H1 (cell line): ENCODE results near the gene MRC2. TPM values are rescaled to one million over a fixed set of nuclear protein-coding genes. Genes with fewer than 3 reads are reported as not detected.

Experiments used
- CTCF ChIA-PET: fragments of 300-600 bp; sonication (Branson Sonifier 250); formaldehyde crosslinking; loops from one replicate; lab custom pipeline; 2021; ENCODE audit not compliant: partially characterized antibody; lab: Charles Lee
- POLR2A ChIA-PET: fragments of 300-600 bp; sonication (Branson Sonifier 250); formaldehyde crosslinking; loops from one replicate; lab custom pipeline; 2021; ENCODE audit warnings: inconsistent platforms; ENCODE audit not compliant: partially characterized antibody; lab: Charles Lee
- DNase-seq, 2 experiments: peaks; one replicate each; pipeline versions ENCODE4 v3.0.0 to v3.0.0-alpha.2; 2010 to 2022; ENCODE audit warnings: low spot score in 2 of 2, low read depth in 1 of 2, mixed read lengths in 1 of 2
- FAIRE-seq: peaks from 2 replicates; lab custom pipeline; 2011; peaks lifted over from hg19 to GRCh38; lab: Jason Lieb, UNC
- H2AFZ ChIP-seq: 2 replicates; pipeline ENCODE4 v1.8.1; 2012; ENCODE audit warnings: low read length, inconsistent platforms
- H2AK5ac ChIP-seq: 2 replicates; pipeline ENCODE4 v1.6.1; 2013; ENCODE audit warnings: low read depth, low read length
- H2BK120ac ChIP-seq: replicated peaks from 2 replicates; pipeline ENCODE3; 2013; ENCODE audit warnings: low read depth, low read length, inconsistent platforms
- H2BK12ac ChIP-seq: 2 replicates; pipeline ENCODE4 v1.6.1; 2013; ENCODE audit warnings: low read depth, low read length
- H2BK15ac ChIP-seq: 2 replicates; pipeline ENCODE4 v1.6.1; 2013; ENCODE audit warnings: low read length
- H2BK20ac ChIP-seq: 2 replicates; pipeline ENCODE4 v1.6.1; 2013; ENCODE audit warnings: low read length
- H2BK5ac ChIP-seq: 2 replicates; pipeline ENCODE4 v1.6.1; 2013; ENCODE audit warnings: low read depth, low read length
- H3K14ac ChIP-seq: 2 replicates; pipeline ENCODE4 v1.6.1; 2013; ENCODE audit warnings: inconsistent platforms; ENCODE audit not compliant: insufficient read length
- H3K18ac ChIP-seq: 2 replicates; pipeline ENCODE4 v1.6.1; 2013; ENCODE audit warnings: low read length; ENCODE audit errors: extremely low read depth
- H3K23ac ChIP-seq: 2 replicates; pipeline ENCODE4 v1.6.1; 2013; ENCODE audit warnings: inconsistent platforms; ENCODE audit not compliant: insufficient read length
- H3K23me2 ChIP-seq: 2 replicates; pipeline ENCODE4 v1.6.1; 2013; ENCODE audit warnings: low read depth, low read length
- H3K27ac ChIP-seq: 2 replicates; pipeline ENCODE4 v1.6.1; 2011; ENCODE audit warnings: low read depth, low read length, inconsistent platforms
- H3K27me3 ChIP-seq, 4 experiments: replicated peaks in 1 of 4; 1 replicate in 1 of 4; 2 replicates in 3 of 4; pipeline versions ENCODE4 v1.6.1 to v1.8.1; 2011 to 2013; ENCODE audit warnings: low read length in 3 of 4, mild to moderate bottlenecking in 3 of 4, inconsistent platforms in 2 of 4, mixed read lengths in 2 of 4, moderate library complexity in 1 of 4; ENCODE audit not compliant: control insufficient read depth in 3 of 4, insufficient read depth in 3 of 4; ENCODE audit errors: extremely low read depth in 1 of 4
- H3K36me3 ChIP-seq, 4 experiments: 2 replicates each; pipeline versions ENCODE4 v1.6.1 to v1.8.1; 2011 to 2013; ENCODE audit warnings: mild to moderate bottlenecking in 4 of 4, low read length in 3 of 4, moderate library complexity in 2 of 4, control low read depth in 1 of 4, inconsistent platforms in 1 of 4; ENCODE audit not compliant: insufficient read depth in 4 of 4, control insufficient read depth in 2 of 4
- H3K4ac ChIP-seq: replicated peaks from 2 replicates; pipeline ENCODE3; 2013; ENCODE audit warnings: low read length, low read depth, mixed read lengths, inconsistent platforms; ENCODE audit not compliant: insufficient read length
- H3K4me1 ChIP-seq, 4 experiments: replicated peaks in 1 of 4; 1 replicate in 1 of 4; 2 replicates in 3 of 4; pipeline versions ENCODE4 v1.6.1 to v1.8.1; 2011 to 2013; ENCODE audit warnings: low read length in 3 of 4, inconsistent platforms in 2 of 4, mixed read lengths in 1 of 4; ENCODE audit not compliant: insufficient read depth in 4 of 4, control insufficient read depth in 3 of 4
- H3K4me2 ChIP-seq, 2 experiments: 2 replicates each; pipeline versions ENCODE4 v1.6.1 to v1.8.1; 2011 to 2013; ENCODE audit warnings: low read depth in 2 of 2, low read length in 2 of 2, control low read depth in 1 of 2, inconsistent platforms in 1 of 2, mild to moderate bottlenecking in 1 of 2; ENCODE audit not compliant: insufficient read depth in 1 of 2
- H3K4me3 ChIP-seq, 4 experiments: fragments of 200-600, 300-600 bp in 1 of 4; sonication (generic), shearing (Covaris generic), sonication (Bioruptor Twin) in 1 of 4; 2 replicates each; pipeline versions ENCODE4 v1.5.1 to v1.8.1; 2011 to 2016; ENCODE audit warnings: low read length in 4 of 4, low read depth in 3 of 4, control low read depth in 2 of 4, inconsistent platforms in 2 of 4, mild to moderate bottlenecking in 2 of 4, mixed read lengths in 1 of 4, moderate library complexity in 1 of 4; ENCODE audit not compliant: insufficient read depth in 2 of 4; ENCODE audit errors: extremely low read depth in 1 of 4
- H3K56ac ChIP-seq: replicated peaks from 2 replicates; pipeline ENCODE3; 2013; ENCODE audit warnings: low read depth, mild to moderate bottlenecking, mixed read lengths, low read length, inconsistent platforms; ENCODE audit not compliant: insufficient read length
- H3K79me1 ChIP-seq: 2 replicates; pipeline ENCODE4 v1.6.1; 2013; ENCODE audit warnings: low read depth, low read length, control low read depth
- H3K79me2 ChIP-seq, 2 experiments: 2 replicates each; pipeline versions ENCODE4 v1.6.1 to v1.8.1; 2012 to 2013; ENCODE audit warnings: low read length in 2 of 2, mild to moderate bottlenecking in 2 of 2, inconsistent platforms in 1 of 2; ENCODE audit not compliant: insufficient read depth in 2 of 2, control insufficient read depth in 1 of 2
- H3K9ac ChIP-seq, 4 experiments: replicated peaks in 1 of 4; 1 replicate in 1 of 4; 2 replicates in 3 of 4; pipeline versions ENCODE4 v1.6.1 to v1.8.1; 2011 to 2013; ENCODE audit warnings: low read depth in 3 of 4, low read length in 3 of 4, control low read depth in 2 of 4, mild to moderate bottlenecking in 2 of 4, moderate library complexity in 2 of 4, inconsistent platforms in 1 of 4; ENCODE audit errors: extremely low read depth in 1 of 4
- H3K9me3 ChIP-seq, 2 experiments: 2 replicates each; pipeline versions ENCODE4 v1.6.1 to v1.8.1; 2012 to 2013; ENCODE audit warnings: mild to moderate bottlenecking in 2 of 2, moderate library complexity in 2 of 2, control low read depth in 1 of 2, inconsistent platforms in 1 of 2, low read depth in 1 of 2, low read length in 1 of 2, mixed read lengths in 1 of 2; ENCODE audit not compliant: insufficient read depth in 2 of 2
- H4K20me1 ChIP-seq, 2 experiments: replicated peaks in 1 of 2; 2 replicates each; pipeline versions ENCODE3 to v1.8.1; 2011 to 2013; ENCODE audit warnings: inconsistent platforms in 2 of 2, low read length in 2 of 2, mild to moderate bottlenecking in 1 of 2; ENCODE audit not compliant: insufficient read depth in 2 of 2, control insufficient read depth in 1 of 2
- H4K5ac ChIP-seq: 2 replicates; pipeline ENCODE4 v1.6.1; 2013; ENCODE audit warnings: low read length, low read depth, mixed read lengths, inconsistent platforms; ENCODE audit not compliant: insufficient read length
- H4K8ac ChIP-seq: 2 replicates; pipeline ENCODE4 v1.8.0; 2013; ENCODE audit warnings: mild to moderate bottlenecking, moderate library complexity, low read length, inconsistent platforms; ENCODE audit not compliant: insufficient read depth; ENCODE audit errors: extremely low read depth
- H4K91ac ChIP-seq: replicated peaks from 2 replicates; pipeline ENCODE3; 2013; ENCODE audit warnings: low read length, mixed read lengths, inconsistent platforms; ENCODE audit not compliant: insufficient read length
- BCL11A ChIP-seq, 2 experiments: IDR thresholded peaks; one replicate each; pipeline ENCODE4 v1.6.1; 2011; ENCODE audit warnings: low read depth in 2 of 2, low read length in 2 of 2, mild to moderate bottlenecking in 2 of 2
- CHD1 ChIP-seq: IDR thresholded peaks from 2 replicates; pipeline ENCODE4 v1.6.1; 2012; ENCODE audit warnings: low read depth, low read length, improper control_type of control experiment
- EP300 ChIP-seq, 2 experiments: IDR thresholded peaks; 1 replicate in 1 of 2; 2 replicates in 1 of 2; pipeline ENCODE4 v1.6.1; 2011 to 2012; ENCODE audit warnings: low read depth in 2 of 2, low read length in 2 of 2, mild to moderate bottlenecking in 2 of 2, borderline replicate concordance in 1 of 2, inconsistent platforms in 1 of 2, moderate library complexity in 1 of 2
- FOSL1 ChIP-seq: IDR thresholded peaks from 2 replicates; pipeline ENCODE4 v1.6.1; 2011; ENCODE audit warnings: mild to moderate bottlenecking, low read depth, low read length, moderate library complexity; ENCODE audit not compliant: insufficient read depth
- GTF2F1 ChIP-seq: IDR thresholded peaks from 2 replicates; pipeline ENCODE4 v1.6.1; 2012; ENCODE audit warnings: low read depth, low read length, improper control_type of control experiment, borderline replicate concordance
- HDAC6 ChIP-seq: IDR thresholded peaks from one replicate; pipeline ENCODE4 v1.7.1; 2012; ENCODE audit warnings: low read depth, mild to moderate bottlenecking, inconsistent platforms, low read length, moderate library complexity
- PHF8 ChIP-seq: fragments of 200-600 bp; sonication (generic); conservative IDR thresholded peaks from 2 replicates; pipeline ENCODE4 v1.7.1; 2012; ENCODE audit warnings: low read depth, mild to moderate bottlenecking, inconsistent platforms, low read length, moderate library complexity
- POU5F1 ChIP-seq: IDR thresholded peaks from 2 replicates; pipeline ENCODE4 v1.6.1; 2011; ENCODE audit warnings: low read depth, mild to moderate bottlenecking, low read length, moderate library complexity
- RAD21 ChIP-seq, 2 experiments: IDR thresholded peaks in 1 of 2; conservative IDR thresholded peaks in 1 of 2; 2 replicates each; pipeline ENCODE4 v1.6.1; 2011; ENCODE audit warnings: low read depth in 2 of 2, low read length in 2 of 2, improper control_type of control experiment in 1 of 2, inconsistent platforms in 1 of 2, mild to moderate bottlenecking in 1 of 2, moderate library complexity in 1 of 2
- RBBP5 ChIP-seq: IDR thresholded peaks from 2 replicates; pipeline ENCODE4 v1.7.1; 2012; ENCODE audit warnings: low read depth, mild to moderate bottlenecking, inconsistent platforms, low read length, moderate library complexity, borderline replicate concordance
- RNF2 ChIP-seq: fragments of 200-900, 300-1000 bp; sonication (generic); IDR thresholded peaks from 2 replicates; pipeline ENCODE4 v1.7.1; 2016; ENCODE audit warnings: borderline replicate concordance, low read depth, mild to moderate bottlenecking, antibody characterized with exemption, low read length; ENCODE audit not compliant: poor library complexity, severe bottlenecking; ENCODE audit errors: missing control alignments
- TCF12 ChIP-seq: IDR thresholded peaks from 2 replicates; pipeline ENCODE4 v1.6.1; 2011; ENCODE audit warnings: low read depth, mild to moderate bottlenecking, low read length
- TEAD4 ChIP-seq: IDR thresholded peaks from 2 replicates; pipeline ENCODE4 v1.6.1; 2012; ENCODE audit warnings: low read depth, low read length, inconsistent platforms, mixed read lengths
- WGBS, 2 experiments: shearing (Covaris generic) in 1 of 2; methylation state at CpG; one replicate each; pipeline versions ENCODE4 v1.1.6 to v1.1.7; 2013 to 2015; ENCODE audit warnings: low lambda C conversion rate in 2 of 2, mixed read lengths in 2 of 2, inconsistent platforms in 1 of 2, low coverage in 1 of 2, missing lambda C conversion rate in 1 of 2; ENCODE audit not compliant: insufficient replicate concordance in 2 of 2, insufficient coverage in 1 of 2, insufficient read length in 1 of 2; ENCODE audit errors: extremely low coverage in 1 of 2, missing lambda C conversion rate in 1 of 2; 5-methylcytosine and 5-hydroxymethylcytosine counted together
- polyA plus RNA-seq, 7 experiments: library from polyadenylated mRNA; depleted of rRNA in 3 of 7; stranded (reverse) in 5 of 7; unstranded in 2 of 7; fragments of >200 nt in 5 of 7; fragments of 200-250 nt in 2 of 7; gene quantifications; 1 replicate in 5 of 7; 2 replicates in 1 of 7; 4 replicates in 1 of 7; pipeline versions ENCODE4 v1.2.1 to v1.2.3, GENCODE V29; 2011 to 2013; ENCODE audit warnings: missing spikeins in 2 of 7, mixed read lengths in 2 of 7
- total RNA-seq: library from RNA; stranded (reverse); fragmentation: NEBNext Ultra II Directional; extraction: Animal tissue kit (Norgen Biotek cat#: 25700); gene quantifications from 2 replicates; pipeline ENCODE4 v1.2.1, GENCODE V29; 2021

Gene MRC2
- total and polyA plus RNA-seq, 2 of the 8 experiments (the other 6 are each of a cell fraction or from before 2014, with no cell fraction given): 7.0 to 24.2 TPM

DNA sequence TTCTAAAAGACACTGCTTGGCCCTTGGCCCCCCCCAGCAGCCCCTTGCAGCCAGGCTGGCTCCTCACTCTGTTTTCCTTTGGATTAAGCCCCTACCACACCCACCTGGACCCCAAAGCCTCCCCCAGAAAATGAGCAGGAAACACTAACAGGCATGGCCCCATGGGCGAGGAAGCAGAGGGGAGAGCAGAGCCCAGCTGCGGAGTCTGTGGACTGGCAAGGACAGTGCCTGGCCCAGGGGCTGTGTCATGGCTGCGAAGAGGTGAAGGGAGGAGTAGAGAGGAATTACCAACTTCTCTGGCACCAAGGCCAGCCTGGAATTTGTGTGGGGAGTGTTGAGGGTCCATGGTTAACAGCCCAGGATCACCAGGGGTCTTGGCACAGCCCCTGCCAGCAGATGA is 47.4 kb downstream of the MRC2 start:
- H2BK20ac ChIP-seq: no peak overlapping the region
- no peak overlapping the region for H4K91ac ChIP-seq
- FAIRE-seq: no peak
- no peak overlapping the region for H2BK120ac ChIP-seq
- no peak overlapping the region for H3K14ac ChIP-seq
- no peak overlapping the region for H3K23ac ChIP-seq
- H3K23me2 ChIP-seq: no peaks in the 10 kb centered on the region
- no peaks in the 10 kb centered on the region for H3K79me2 ChIP-seq
- H4K20me1 ChIP-seq: no peaks in the 10 kb centered on the region
- no peak overlapping the region for H2AFZ ChIP-seq
- WGBS, 2 experiments: 82% methylated on average over 3 of the region's 3 CpGs; no CpG with 5 or more reads in 1 of the 2 experiments
- no peak overlapping the region for H3K9ac ChIP-seq
- no peak overlapping the region for H4K5ac ChIP-seq
- no peak overlapping the region for H2BK12ac ChIP-seq
- no peak overlapping the region for H3K4me2 ChIP-seq
- H2AK5ac ChIP-seq: no peak overlapping the region
- no peaks in the 10 kb centered on the region; a peak in 1 of 8 replicates for H3K36me3 ChIP-seq
- no peak overlapping the region for H2BK5ac ChIP-seq
- no peak overlapping the region for H3K4me3 ChIP-seq
- no peak overlapping the region for H3K18ac ChIP-seq
- ChIA-PET CTCF (interaction anchor here (0.7 to 9.0 kb wide), 5 partner anchors 18 to 588 kb away, joined by 3 to 68 read pairs (median 3); no protein-coding TSS in a partner anchor), POLR2A (interaction anchor here (2.0 kb wide), 1 partner anchor 18 kb away, joined by 4 read pairs; no protein-coding TSS in a partner anchor)
- no peak overlapping the region for H3K4ac ChIP-seq
- no peak overlapping the region for H4K8ac ChIP-seq
- H3K56ac ChIP-seq: no peak overlapping the region
- DNase-seq: no peak
- no peak overlapping the region for H2BK15ac ChIP-seq
- H3K27me3 ChIP-seq: no peaks in the 10 kb centered on the region
- H3K27ac ChIP-seq: no peak overlapping the region
- no peaks in the 10 kb centered on the region for H3K9me3 ChIP-seq
- no peaks in the 10 kb centered on the region for H3K79me1 ChIP-seq
- H3K4me1 ChIP-seq: peaks cover 0 to 4% (median 0%) of the 10 kb centered on the region in 4 experiments; a peak in 3 of 7 replicates
- TF ChIP-seq RAD21 (IDR thresholded peaks at IDR 0.05 in 1 of 2, conservative IDR thresholded peaks at IDR 0.05 in 1 of 2; ENCODE audit: low read depth in 2 of 2, low read length in 2 of 2) (no peak), CHD1 (no peak), RNF2 (no peak), PHF8 (no peak), EP300 (IDR thresholded peaks at IDR 0.05; ENCODE audit: borderline replicate concordance in 1 of 2, low read depth in 2 of 2, low read length in 2 of 2) (no peak), POU5F1 (no peak), TCF12 (no peak), RBBP5 (no peak), HDAC6 (no peak), FOSL1 (no peak), TEAD4 (no peak), GTF2F1 (no peak), BCL11A (IDR thresholded peaks at IDR 0.05; ENCODE audit: low read depth in 2 of 2, low read length in 2 of 2) (no peak)
